ENCODE results near the gene CFAP90.

- TF ChIP-seq CTCF (IDR thresholded peaks at IDR 0.05) (no peak), POLR2A (IDR thresholded peaks at IDR 0.05) (no peak)
These were observed 6.0 kb downstream of the CFAP90 start for GRCh38 chr5:7844901-7845300.

Data from heart left ventricle (tissue), 13 donors.